GM19455 (cell line): ENCODE data around the gene ERCC6L.
"Not testable (repeated sequence)": the region's sequence is repeated elsewhere in the genome, so short reads cannot be mapped to it uniquely, and the experiment has no call there.

ENCODE experiments used
- ATAC-seq: cut with Tn5 transposase; IDR thresholded peaks from one replicate; pipeline ENCODE4 v1.9.1; 2021; ENCODE audit not compliant: unreplicated experiment

Gene ERCC6L

DNA sequence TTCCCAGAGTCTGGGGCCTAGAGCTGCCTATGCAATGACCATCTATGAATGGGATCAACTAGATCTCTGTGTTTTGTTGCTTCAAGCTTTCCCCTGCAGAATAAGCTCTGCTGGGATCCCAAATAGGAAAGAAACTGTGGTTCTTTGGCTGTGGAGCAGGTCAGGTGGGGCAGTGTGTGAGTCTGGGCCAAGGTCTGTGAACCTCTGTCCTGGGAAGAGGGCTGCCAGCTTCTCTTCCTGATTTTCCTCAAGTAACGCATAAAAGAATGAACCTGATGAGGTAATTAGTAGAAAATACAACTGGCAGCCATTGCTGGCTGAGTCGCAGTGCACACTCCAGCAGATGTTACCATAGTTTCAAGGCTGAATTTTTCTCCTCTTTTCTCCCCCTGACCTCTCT is 61.8 kb downstream of the ERCC6L start:
- no peak for ATAC-seq

DNA sequence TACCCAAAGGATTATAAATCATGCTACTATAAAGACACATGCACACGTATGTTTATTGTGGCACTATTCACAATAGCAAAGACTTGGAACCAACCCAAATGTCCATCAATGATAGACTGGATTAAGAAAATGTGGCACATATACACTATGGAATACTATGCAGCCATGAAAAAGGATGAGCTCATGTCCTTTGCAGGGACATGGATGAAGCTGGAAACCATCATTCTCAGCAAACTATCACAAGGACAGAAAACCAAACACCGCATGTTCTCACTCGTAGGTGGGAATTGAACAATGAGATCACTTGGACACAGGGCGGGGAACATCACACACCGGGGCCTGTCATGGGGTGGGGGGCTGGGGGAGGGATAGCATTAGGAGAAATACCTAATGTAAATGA is 62.5 kb downstream of the ERCC6L start:
- ATAC-seq, result not testable (repeated sequence)

DNA sequence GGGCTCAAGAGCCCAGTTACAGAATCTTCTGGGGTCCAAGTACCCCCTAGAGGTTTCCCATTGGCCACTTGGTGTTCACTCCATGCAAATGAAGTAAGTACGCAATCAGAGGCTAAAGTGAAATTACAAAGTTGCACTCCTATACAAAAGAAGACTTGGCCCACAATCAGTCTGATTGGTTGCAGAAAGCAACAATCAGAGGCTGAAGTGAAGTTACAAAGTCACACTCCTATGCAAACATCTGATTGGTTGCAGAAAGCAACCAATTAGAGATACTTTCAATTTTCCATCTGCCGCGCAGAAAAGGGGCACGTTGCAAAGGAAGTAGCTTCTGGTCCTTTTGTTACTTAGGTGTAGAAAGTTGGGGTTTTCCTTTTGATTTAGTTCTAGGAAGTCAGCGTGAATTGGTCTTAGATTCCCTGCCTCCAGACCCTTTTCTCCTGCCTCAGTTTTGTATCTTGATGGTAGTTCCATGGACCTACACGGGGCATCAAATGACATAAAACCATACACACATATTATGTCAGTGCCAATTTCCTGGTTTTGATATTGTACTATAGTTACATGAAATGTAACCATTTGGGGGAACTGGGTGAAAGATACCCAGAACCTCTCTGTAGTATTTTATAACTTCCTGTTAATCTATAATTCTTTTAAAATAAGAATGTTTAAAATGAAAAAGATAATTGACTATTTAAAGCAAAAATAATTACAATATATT is 69.7 kb downstream of the ERCC6L start:
- ATAC-seq, result no peak

DNA sequence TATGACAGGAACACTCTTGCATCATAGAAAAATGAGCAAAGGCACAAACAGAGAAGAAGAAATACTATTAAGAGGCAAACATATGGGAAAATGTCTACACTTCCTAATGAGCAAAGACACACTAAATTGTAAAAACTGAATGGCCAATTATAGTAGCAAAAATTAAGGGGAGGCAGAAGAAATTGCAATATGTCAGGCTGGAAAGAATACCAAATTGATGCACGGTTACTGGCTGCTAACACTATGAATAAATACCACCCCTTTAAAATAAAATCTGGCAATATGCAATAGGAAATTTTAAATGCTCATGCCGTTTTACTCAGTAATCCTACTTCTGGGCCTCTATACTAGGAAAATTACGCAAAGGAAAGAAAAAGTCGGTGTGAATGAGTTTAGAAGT is 73.3 kb downstream of the ERCC6L start:
- no peak for ATAC-seq

DNA sequence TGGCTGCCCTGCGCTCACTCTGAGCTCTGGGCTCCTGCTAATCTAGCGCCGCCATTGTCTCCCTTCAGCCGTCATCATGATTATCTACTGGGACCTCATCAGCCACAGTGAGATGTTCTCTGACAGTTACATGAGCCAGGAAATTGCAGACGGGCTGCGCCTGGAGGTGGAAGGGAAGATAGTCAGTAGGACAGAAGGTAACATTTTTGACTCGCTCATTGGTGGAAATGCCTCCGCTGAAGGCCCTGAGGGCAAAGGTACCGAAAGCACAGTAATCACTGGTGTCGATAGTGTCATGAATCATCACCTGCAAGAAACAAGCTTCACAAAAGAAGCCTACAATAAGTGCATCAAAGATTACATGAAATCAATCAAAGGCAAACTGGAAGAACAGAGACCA is 79.1 kb downstream of the ERCC6L start:
- no peak for ATAC-seq

DNA sequence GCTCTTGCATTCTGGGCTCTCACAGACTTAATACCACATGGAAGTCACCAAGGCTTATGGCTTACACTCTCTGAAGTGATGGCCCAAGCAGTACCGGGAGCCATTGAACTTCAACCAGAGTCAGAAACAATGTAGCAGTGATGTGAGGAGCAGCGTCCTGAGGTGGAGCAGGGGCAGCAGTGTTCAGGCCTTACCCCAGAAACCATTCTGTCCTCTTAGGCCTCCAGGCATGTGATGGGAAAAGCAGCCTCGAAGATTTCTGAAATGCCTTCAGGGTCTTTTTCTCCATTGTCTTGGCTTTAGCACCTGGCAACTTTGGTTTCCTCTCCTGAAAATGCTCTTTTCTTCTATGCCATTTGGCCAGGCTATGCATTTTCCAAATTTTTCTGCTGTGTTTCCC is 80.1 kb downstream of the ERCC6L start:
- ATAC-seq, result no peak
